Stimulated activated CD4-positive, alpha-beta T cell treated with anti-CD3 and anti-CD28 coated beads, TNF-alpha, amount 100 ng/mL, for 4 hours (primary cell): ENCODE measurements around the gene PLXNA2.

Experiments
- DNase-seq, 3 experiments: peaks; one replicate each; pipeline ENCODE4 v3.0.0-alpha.2; 2020; ENCODE audit warnings: low read depth in 3 of 3

The PLXNA2 gene

GRCh38 chr1:208090388-208091301 is 153.5 kb downstream of the PLXNA2 start:
- DNase-seq, result no peak

DNA sequence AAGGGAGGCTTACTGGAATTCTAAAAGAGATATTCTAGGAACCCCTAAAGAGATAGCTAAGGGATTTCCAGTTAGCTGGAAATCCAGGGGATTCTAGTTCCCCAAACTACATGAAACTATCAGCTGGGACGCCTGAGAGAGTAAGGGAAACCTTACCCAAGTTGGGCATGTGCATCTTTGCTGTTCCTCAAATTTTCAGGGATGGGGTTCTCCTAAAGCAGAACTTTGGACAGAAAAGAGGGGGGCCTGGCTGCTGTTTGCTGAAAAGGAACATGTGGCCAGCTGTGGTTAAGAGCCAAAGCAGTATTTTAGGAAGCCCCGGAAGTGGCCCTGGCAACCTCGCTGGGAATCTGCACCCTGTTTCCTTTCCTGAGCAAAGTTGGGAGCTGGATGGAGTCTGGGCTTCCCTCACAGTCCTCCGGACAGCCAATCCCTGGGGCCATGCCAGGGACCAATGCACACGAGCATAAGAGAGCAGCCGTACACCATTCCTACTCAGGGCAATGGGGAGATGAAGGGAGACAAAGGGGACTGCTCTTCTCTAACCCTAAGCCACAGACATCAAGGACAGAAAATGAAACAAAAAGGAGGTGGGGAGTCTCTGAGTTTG is 154.3 kb downstream of the PLXNA2 start:
- no peak for DNase-seq

GRCh38 chr1:208089149-208089548 is 155.0 kb downstream of the PLXNA2 start:
- no peak for DNase-seq

- DNase-seq, result no peak
These were observed 155.9 kb downstream of the PLXNA2 start for GRCh38 chr1:208088319-208088718.

DNA sequence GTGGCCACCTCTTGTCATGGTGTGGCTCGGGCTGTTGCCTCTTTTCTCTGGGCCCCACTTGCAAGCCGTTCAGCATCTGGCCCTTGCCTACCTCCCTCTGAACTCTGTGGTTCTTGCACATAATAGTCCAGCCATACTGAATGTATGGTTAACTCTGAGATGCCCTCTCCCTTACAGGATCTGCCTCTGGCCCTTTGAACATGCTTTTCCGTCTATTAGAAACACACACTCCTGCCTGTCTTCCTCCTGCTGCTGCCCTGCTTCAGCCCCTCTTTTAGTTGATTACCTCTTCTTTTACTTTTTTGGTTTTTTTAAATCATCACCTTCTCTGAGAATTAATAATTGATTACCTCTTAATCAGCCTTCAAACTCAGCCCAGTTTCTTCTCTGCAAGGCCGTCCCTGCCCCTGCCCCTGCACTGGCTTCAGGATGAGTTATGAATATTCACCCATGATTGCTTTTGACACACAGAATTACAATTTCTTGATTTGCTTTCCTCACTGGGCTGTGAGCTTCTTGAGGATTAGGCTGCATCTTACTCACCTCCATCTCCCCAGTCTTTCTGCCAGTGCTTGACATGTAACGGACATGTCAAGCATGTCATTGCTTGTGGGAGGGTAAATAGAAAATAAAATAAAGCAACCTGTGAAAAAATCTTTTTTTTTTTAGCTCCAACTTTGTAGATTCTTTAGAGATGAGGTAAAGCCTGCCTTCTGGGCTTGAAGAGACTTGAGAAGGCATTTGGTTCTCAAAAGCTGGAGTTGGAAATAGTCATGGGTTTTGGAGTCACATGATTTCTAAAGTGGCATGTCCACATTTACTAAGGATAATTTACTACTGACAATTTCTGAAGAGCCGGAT is 158.3 kb downstream of the PLXNA2 start:
- no peak for DNase-seq

DNA sequence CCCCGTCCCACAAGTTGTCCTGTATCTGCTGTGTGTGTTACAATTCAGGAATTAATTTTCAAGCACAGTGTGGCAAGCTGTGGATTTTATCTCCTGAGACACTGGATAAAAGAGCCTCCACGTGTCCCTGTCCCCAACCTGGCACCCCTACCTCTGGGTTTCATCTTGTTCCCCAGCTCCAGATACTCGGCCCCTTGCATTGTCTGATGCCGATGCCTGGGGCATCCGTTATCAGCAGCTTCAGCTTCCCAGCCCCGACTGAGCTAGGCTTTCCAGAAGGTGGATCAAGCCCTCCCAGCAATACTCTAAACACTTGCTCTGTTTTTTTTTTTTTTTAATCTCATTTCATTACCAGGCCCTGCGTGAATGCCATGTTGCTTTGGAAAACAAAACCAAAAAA is 159.4 kb downstream of the PLXNA2 start:
- no peak for DNase-seq

- DNase-seq, result no peak
These were observed 160.0 kb downstream of the PLXNA2 start for GRCh38 chr1:208084220-208084619.

GRCh38 chr1:208083715-208084085 is 160.5 kb downstream of the PLXNA2 start:
- DNase-seq, result no peak

- no peak for DNase-seq
These were observed 161.0 kb downstream of the PLXNA2 start for GRCh38 chr1:208083016-208083714.

DNA sequence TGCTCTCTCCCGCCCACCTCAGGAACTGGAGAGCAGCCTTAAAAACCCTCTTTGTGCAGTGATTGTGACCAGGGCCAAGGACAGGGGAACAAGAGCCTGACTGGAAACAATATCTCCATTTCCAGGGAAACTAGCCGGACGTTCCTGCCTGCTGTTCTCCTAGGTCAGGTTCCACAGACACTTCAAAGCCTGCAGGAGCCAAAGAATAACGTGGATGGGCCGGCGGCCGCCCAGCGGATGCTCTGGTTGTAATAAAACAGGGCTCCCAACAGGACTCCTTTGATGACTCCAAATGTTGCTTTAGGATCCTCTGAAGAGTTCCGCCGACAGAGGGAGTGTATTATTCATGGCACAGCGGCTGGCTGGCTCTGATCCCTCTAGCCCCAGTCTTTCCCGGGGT is 162.2 kb downstream of the PLXNA2 start:
- DNase-seq, result no peak

DNA sequence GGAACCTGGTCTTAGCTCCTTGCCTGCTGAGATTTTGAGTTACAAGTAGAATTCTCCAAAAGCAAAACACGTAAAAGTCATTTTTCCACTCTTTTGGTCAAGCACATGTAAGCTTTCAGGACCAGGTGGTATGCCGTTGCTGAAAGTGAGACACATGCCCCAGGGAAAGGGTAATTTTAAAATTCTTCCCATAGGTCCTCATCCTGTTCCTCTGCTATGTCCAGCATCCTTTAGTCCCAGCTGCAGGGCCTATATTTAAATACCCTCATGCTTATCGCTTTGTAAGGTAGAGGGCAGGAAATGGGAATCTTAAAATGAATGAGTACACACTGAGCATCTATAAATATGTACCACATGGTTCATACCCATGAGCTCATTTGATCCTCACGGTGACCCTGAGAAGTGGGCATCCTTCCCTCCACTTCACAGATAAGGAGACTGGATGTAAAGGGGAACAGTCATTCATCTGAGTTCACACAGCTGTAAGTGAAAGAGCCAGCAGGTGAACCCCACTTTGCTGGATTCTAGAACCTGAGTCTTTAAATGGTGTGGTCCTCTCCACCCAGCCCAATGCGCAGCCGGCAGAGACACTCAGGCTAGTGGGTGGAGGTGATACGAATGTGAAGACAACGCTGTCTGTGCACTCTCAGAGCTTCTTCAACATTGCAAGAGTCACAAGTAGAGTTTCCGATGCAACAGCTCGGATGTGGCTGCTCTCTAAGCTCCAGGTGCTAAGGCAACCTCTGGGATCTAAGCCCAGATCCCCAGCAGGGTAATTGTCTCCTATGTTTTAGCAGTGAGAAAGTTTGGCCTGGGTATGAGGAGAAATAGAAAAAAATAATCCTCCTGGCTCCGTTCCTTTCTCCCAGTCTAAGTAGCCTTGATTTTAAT is 163.5 kb downstream of the PLXNA2 start:
- no peak for DNase-seq

DNA sequence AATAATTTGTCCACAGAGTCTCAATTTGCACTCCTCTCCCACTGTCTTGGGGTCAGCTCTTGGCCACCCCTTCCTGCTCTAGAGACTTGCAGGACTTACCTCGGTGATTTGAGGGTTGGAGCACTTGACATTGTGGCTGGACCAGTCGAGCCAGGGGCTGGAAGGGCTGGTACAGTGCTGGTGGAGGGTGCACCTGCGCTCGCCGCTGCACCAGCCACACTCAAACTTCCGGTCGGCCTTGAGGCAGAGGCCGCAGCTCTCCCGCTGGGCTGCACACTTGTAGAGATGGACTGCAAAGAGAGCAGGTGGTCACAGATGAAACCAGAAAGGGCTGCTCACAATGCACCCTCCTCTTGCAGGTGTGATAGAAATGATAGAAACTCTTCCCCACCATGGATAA is 165.0 kb downstream of the PLXNA2 start:
- DNase-seq, result no peak

DNA sequence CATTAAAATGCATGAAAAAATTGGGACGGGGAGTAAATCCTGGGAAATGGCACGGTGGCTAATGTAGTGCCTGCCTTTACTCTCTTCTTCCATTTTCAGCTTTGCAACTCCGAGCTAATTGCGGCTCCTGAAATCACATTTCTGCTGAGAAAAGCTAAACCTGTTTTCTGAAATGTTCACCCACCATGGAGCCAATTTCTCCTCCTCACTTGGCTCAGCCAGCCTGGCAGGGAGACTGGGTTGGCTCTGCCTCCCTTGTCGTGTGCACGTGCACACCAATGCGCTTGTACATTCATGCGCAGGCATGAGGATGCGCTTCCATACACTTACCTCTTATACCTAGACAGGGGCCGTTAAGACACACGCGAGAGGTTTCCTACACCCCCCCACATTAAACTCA is 165.4 kb downstream of the PLXNA2 start:
- DNase-seq, result no peak

- no peak for DNase-seq
These were observed 166.7 kb downstream of the PLXNA2 start for GRCh38 chr1:208077232-208078075.

DNA sequence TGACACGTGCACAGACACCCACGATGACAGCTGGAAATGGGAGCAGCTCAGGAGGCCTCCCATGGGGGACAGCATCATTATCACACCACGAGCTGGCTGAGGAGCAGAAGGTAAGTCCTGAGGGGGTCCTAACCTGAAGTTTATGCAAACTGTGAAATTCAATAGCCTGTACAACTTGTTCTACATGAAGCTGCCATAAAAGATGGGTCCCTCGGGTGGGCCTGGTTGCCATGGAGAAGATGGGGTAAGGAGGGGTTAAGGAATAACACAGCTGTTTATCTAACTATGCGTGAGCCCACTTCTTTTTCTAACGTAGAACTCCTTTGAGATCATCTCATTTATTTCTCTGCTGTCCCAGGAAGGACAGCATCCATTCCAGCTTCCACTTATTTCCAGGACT is 169.8 kb downstream of the PLXNA2 start:
- no peak for DNase-seq

GRCh38 chr1:208071435-208072031 is 172.7 kb downstream of the PLXNA2 start:
- DNase-seq, result no peak

DNA sequence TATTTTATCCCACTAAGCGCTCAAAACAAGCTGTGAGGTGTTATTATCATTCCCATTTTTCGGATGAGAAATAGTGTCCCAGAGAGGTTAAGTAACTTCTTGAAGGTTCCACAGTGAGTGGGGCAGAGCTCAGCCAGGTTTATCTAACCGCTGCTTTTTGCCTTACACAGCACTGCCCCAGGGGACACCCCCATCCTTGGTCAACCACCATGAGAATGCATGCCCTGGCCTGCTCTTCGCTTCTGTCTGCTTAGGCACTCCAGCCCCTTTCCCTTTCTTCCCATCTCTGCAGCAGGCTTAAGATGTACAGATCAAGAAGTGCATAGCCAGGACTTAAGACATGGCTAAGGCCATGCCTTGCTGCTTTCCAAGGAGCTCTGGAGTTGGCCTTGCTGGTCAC is 174.3 kb downstream of the PLXNA2 start:
- no peak for DNase-seq

GRCh38 chr1:208069317-208069716 is 174.9 kb downstream of the PLXNA2 start:
- no peak for DNase-seq

GRCh38 chr1:208068908-208069307 is 175.3 kb downstream of the PLXNA2 start:
- no peak for DNase-seq
